ENCODE data around the gene OR1M1. TPM values are rescaled to one million over a fixed set of nuclear protein-coding genes. Genes with fewer than 3 reads are reported as not detected.
"Not testable (repeated sequence)": the region's sequence is repeated elsewhere in the genome, so short reads cannot be mapped to it uniquely, and the experiment has no call there.

The OR1M1 gene
- total and polyA plus RNA-seq, 11 donors = not detected

DNA sequence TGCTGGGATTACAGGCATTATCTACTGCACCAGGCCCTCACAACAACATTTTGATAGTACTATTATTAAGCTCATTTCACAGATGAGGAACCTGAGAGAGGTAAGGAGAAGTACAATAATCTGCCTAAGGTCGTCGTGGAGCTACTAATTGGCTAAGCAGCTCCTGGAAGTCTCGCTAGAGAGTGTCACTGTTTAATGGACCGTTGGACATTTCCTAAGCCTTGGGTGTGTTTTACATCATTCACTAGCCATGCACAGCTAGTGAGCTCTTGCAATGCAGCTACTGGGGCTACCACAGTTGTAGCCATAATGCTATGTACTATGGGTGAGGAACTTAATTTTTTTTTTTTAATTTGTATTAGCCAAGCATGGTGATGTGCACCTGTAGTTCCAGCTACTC, 34.0 kb upstream of the OR1M1 start:
- Histone ChIP-seq H3K27ac (no peak overlapping the region), H3K36me3 (no peaks in the 10 kb centered on the region), H3K4me3 (no peak overlapping the region), H3K4me1 (no peaks in the 10 kb centered on the region), H3K27me3 (peaks cover 0 to 13% (median 2%) of the 10 kb centered on the region in 9 donors), H3K9me3 (no peaks in the 10 kb centered on the region)
- DNase-seq (no peak), ATAC-seq (no peak)
- intact Hi-C loops (cut with DNase I) = no loop called here
- no peak for TF ChIP-seq POLR2A (IDR thresholded peaks at IDR 0.05)
- TF ChIP-seq, protein P1, sequence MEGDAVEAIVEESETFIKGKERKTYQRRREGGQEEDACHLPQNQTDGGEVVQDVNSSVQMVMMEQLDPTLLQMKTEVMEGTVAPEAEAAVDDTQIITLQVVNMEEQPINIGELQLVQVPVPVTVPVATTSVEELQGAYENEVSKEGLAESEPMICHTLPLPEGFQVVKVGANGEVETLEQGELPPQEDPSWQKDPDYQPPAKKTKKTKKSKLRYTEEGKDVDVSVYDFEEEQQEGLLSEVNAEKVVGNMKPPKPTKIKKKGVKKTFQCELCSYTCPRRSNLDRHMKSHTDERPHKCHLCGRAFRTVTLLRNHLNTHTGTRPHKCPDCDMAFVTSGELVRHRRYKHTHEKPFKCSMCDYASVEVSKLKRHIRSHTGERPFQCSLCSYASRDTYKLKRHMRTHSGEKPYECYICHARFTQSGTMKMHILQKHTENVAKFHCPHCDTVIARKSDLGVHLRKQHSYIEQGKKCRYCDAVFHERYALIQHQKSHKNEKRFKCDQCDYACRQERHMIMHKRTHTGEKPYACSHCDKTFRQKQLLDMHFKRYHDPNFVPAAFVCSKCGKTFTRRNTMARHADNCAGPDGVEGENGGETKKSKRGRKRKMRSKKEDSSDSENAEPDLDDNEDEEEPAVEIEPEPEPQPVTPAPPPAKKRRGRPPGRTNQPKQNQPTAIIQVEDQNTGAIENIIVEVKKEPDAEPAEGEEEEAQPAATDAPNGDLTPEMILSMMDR (IDR thresholded peaks at IDR 0.05) = no peak
- 79 to 88% (median 83%) methylated on average over 4 of the region's 4 CpGs for WGBS, 4 donors

DNA sequence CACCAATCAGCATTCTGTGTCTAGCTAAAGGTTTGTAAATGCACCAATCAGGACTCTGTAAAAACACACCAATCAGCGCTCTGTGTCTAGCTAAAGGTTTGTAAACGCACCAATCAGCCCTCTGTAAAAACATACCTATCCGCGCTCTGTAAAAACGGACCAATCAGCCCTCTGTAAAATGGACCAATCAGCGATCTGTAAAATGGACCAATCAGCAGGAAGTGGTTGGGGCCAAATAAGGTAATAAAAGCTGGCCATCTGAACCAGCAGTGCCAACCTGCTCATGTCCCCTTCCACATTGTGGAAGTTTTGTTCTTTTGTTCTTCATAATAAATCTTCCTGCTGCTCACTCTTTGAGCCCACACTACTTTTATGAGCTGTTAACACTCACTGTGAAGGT, 33.2 kb upstream of the OR1M1 start:
- WGBS, 4 donors = 94 to 99% (median 95%) methylated on average over 6 of the region's 6 CpGs
- ATAC-seq = not testable (repeated sequence)

GRCh38 chr19:9054207-9054606, 32.7 kb upstream of the OR1M1 start:
- no peak for ATAC-seq
- no peak overlapping the region for H3K27ac ChIP-seq
- WGBS, 4 donors = 83 to 90% (median 86%) methylated on average over 8 of the region's 8 CpGs

More for the DNA sequence above, 33.2 kb upstream of the OR1M1 start:
- H3K4me1 ChIP-seq; DNase-seq; H3K9me3 ChIP-seq; H3K27ac ChIP-seq; H3K4me3 ChIP-seq; H3K36me3 ChIP-seq; intact Hi-C loops (cut with DNase I): not testable (repeated sequence)
- peaks cover 0 to 10% (median 2%) of the 10 kb centered on the region in 9 donors for H3K27me3 ChIP-seq

DNA sequence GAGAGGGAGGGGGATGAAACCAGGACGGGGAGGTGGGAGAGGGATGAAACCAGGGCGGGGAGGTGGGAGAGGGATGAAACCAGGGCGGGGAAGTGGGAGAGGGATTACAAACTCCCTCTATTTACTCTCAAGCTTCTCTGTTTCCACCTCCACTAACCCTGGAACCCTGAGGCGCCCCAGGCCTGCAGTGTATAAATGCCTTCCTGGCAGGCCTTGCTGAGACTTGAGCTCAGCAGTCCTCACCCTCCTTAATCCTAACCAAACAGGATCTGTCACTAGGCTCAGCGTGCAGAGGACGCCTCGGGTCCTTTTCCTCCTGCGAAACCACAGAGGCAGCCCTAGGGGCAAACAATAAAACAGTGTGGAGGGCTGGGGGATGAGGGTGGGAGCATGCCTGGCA, 32.1 kb upstream of the OR1M1 start:
- H3K9me3 ChIP-seq = no peaks in the 10 kb centered on the region
- ATAC-seq (no peak), DNase-seq (no peak)
- TF ChIP-seq POLR2A (IDR thresholded peaks at IDR 0.05) = no peak
- TF ChIP-seq, protein P1 (IDR thresholded peaks at IDR 0.05) = no peak
- WGBS, 4 donors = 23 to 30% (median 28%) methylated on average over 8 of the region's 8 CpGs
- H3K4me3 ChIP-seq = no peak overlapping the region
- H3K27me3 ChIP-seq = peaks cover 0 to 10% (median 2%) of the 10 kb centered on the region in 9 donors
- intact Hi-C loops (cut with DNase I) = no loop called here
- H3K27ac ChIP-seq = no peak overlapping the region
- no peaks in the 10 kb centered on the region for H3K4me1 ChIP-seq
- no peaks in the 10 kb centered on the region for H3K36me3 ChIP-seq

More at GRCh38 chr19:9054207-9054606, 32.7 kb upstream of the OR1M1 start:
- Histone ChIP-seq H3K36me3 (no peaks in the 10 kb centered on the region), H3K27me3 (peaks cover 0 to 10% (median 2%) of the 10 kb centered on the region in 9 donors), H3K9me3 (no peaks in the 10 kb centered on the region), H3K4me3 (no peak overlapping the region), H3K4me1 (no peaks in the 10 kb centered on the region)
- no peak for DNase-seq
- intact Hi-C loops (cut with DNase I) = no loop called here
- TF ChIP-seq, protein P1 (IDR thresholded peaks at IDR 0.05) = no peak
- no peak for TF ChIP-seq POLR2A (IDR thresholded peaks at IDR 0.05)

DNA sequence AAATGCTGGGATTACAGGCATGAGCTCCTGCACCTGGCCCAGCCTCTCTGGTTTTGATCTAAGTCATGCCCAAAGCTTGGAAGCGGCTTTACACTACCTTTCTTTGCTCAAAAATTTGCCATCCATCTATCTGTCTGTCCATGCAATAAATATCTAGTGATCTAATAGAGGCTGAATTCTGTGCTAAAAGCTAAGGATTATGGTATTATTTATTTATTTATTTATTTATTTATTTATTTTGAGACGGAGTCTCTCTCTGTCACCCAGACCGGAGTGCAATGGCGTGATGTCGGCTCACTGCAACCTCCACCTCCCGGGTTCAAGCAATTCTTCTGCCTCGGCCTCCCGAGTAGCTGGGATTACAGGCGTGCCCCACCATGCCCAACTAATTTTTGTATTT, 30.7 kb upstream of the OR1M1 start:
- intact Hi-C loops (cut with DNase I); H3K27ac ChIP-seq; H3K36me3 ChIP-seq; DNase-seq; ATAC-seq; H3K9me3 ChIP-seq; H3K4me3 ChIP-seq; H3K4me1 ChIP-seq: not testable (repeated sequence)
- 90 to 94% (median 94%) methylated on average over 9 of the region's 9 CpGs for WGBS, 4 donors
- peaks cover 0 to 10% (median 2%) of the 10 kb centered on the region in 9 donors for H3K27me3 ChIP-seq

Measured in heart left ventricle (tissue), 16 donors.